HepG2 (cell line): ENCODE results near the gene PMS1. TPM values are rescaled to one million over a fixed set of nuclear protein-coding genes. Genes with fewer than 3 reads are reported as not detected.

ENCODE experiments used
- ATM ChIP-seq: fragments of 450-650 bp; IDR thresholded peaks from 2 replicates; pipeline ENCODE4 v1.7.1; 2017; ENCODE audit warnings: mild to moderate bottlenecking, borderline replicate concordance
- BRD4 ChIP-seq: sonication (generic); formaldehyde crosslinking; IDR thresholded peaks from 2 replicates; pipeline ENCODE4 v1.4.0; 2020; ENCODE audit warnings: missing genetic modification reagents
- CREBL2 ChIP-seq: sonication (generic); formaldehyde crosslinking; IDR thresholded peaks from 2 replicates; pipeline ENCODE4 v1.8.1; 2023; ENCODE audit warnings: missing genetic modification reagents, mild to moderate bottlenecking, borderline replicate concordance
- CSRNP2 ChIP-seq: sonication (generic); formaldehyde crosslinking; conservative IDR thresholded peaks from 2 replicates; pipeline ENCODE4 v1.8.0; 2022; ENCODE audit warnings: low read depth, missing genetic modification reagents
- DNMT3B ChIP-seq: conservative IDR thresholded peaks from 2 replicates; pipeline ENCODE4 v1.6.1; 2016; ENCODE audit warnings: missing biosample characterization, control low read depth
- DPF2 ChIP-seq: sonication (generic); formaldehyde crosslinking; IDR thresholded peaks from 2 replicates; pipeline ENCODE4 v1.4.0; 2020; ENCODE audit warnings: mild to moderate bottlenecking, low read depth, missing genetic modification reagents, borderline replicate concordance
- FOXO4 ChIP-seq: sonication (generic); formaldehyde crosslinking; conservative IDR thresholded peaks from 2 replicates; pipeline ENCODE4 v1.8.1; 2023; ENCODE audit warnings: missing genetic modification reagents
- GPN1 ChIP-seq: sonication (generic); formaldehyde crosslinking; IDR thresholded peaks from 2 replicates; pipeline ENCODE4 v1.5.1; 2020; ENCODE audit warnings: missing genetic modification reagents, borderline replicate concordance
- HMG20A ChIP-seq: IDR thresholded peaks from 2 replicates; pipeline ENCODE4 v1.6.1; 2016; ENCODE audit warnings: borderline replicate concordance
- HNF4G ChIP-seq, 2 experiments: sonication (generic) in 1 of 2; formaldehyde crosslinking in 1 of 2; IDR thresholded peaks; 2 replicates each; pipeline versions ENCODE4 v1.4.0 to v1.6.1; 2011 to 2020; ENCODE audit warnings: borderline replicate concordance in 2 of 2, low read depth in 2 of 2, mild to moderate bottlenecking in 2 of 2, low read length in 1 of 2, missing genetic modification reagents in 1 of 2, moderate library complexity in 1 of 2
- HOXA5 ChIP-seq: sonication (generic); formaldehyde crosslinking; IDR thresholded peaks from 2 replicates; pipeline ENCODE4 v1.4.0; 2020; ENCODE audit warnings: missing genetic modification reagents
- MLX ChIP-seq: IDR thresholded peaks from 2 replicates; pipeline ENCODE4 v1.6.1; 2016
- MNT ChIP-seq: fragments of 450-650 bp; IDR thresholded peaks from 2 replicates; pipeline ENCODE4 v1.6.1; 2016
- PAF1 ChIP-seq: IDR thresholded peaks from 2 replicates; pipeline ENCODE4 v1.6.1; 2016; ENCODE audit warnings: missing genetic modification reagents, missing compliant biosample characterization
- PATZ1 ChIP-seq: sonication (generic); formaldehyde crosslinking; IDR thresholded peaks from 2 replicates; pipeline ENCODE4 v1.4.0; 2020; ENCODE audit warnings: missing genetic modification reagents
- PRPF4 ChIP-seq: fragments of 200-400 bp; formaldehyde crosslinking; IDR thresholded peaks from 2 replicates; pipeline ENCODE4 v1.6.1; 2016; ENCODE audit warnings: low read length, low read depth; ENCODE audit not compliant: poor library complexity, severe bottlenecking
- SAP130 ChIP-seq: IDR thresholded peaks from 2 replicates; pipeline ENCODE4 v1.6.1; 2016; ENCODE audit warnings: low read depth
- SNAPC2 ChIP-seq: sonication (generic); formaldehyde crosslinking; IDR thresholded peaks from 2 replicates; pipeline ENCODE4 v1.8.1; 2022; ENCODE audit warnings: mild to moderate bottlenecking, missing genetic modification reagents
- SRSF1 ChIP-seq: fragments of 200-400 bp; formaldehyde crosslinking; optimal IDR thresholded peaks from 2 replicates; pipeline ENCODE3; 2017; ENCODE audit warnings: mild to moderate bottlenecking, low read depth, low read length, moderate library complexity
- ZBTB21 ChIP-seq: sonication (generic); formaldehyde crosslinking; IDR thresholded peaks from 2 replicates; pipeline ENCODE4 v1.4.0; 2020; ENCODE audit warnings: missing genetic modification reagents
- ZMYM2 ChIP-seq: sonication (generic); formaldehyde crosslinking; IDR thresholded peaks from 2 replicates; pipeline ENCODE4 v1.8.0; 2022; ENCODE audit warnings: mild to moderate bottlenecking, missing genetic modification reagents
- ZNF34 ChIP-seq: sonication (generic); formaldehyde crosslinking; IDR thresholded peaks from 2 replicates; pipeline ENCODE4 v1.4.0; 2020; ENCODE audit warnings: mild to moderate bottlenecking, missing genetic modification reagents, borderline replicate concordance
- ZNF556 ChIP-seq: sonication (generic); formaldehyde crosslinking; IDR thresholded peaks from 2 replicates; pipeline ENCODE4 v1.4.0; 2020; ENCODE audit warnings: mild to moderate bottlenecking, missing genetic modification reagents, borderline replicate concordance
- ZNF569 ChIP-seq: sonication (generic); formaldehyde crosslinking; IDR thresholded peaks from 2 replicates; pipeline ENCODE4 v1.5.0; 2020; ENCODE audit warnings: mild to moderate bottlenecking, missing genetic modification reagents, moderate library complexity, borderline replicate concordance
- ZNF629 ChIP-seq: sonication (generic); formaldehyde crosslinking; conservative IDR thresholded peaks from 2 replicates; pipeline ENCODE4 v1.5.0; 2020; ENCODE audit warnings: missing genetic modification reagents
- polyA plus RNA-seq, 8 experiments: library from polyadenylated mRNA; depleted of rRNA in 3 of 8; stranded (reverse) in 7 of 8; unstranded in 1 of 8; fragments of >200 nt; fragmentation: Illumina TruSeq in 4 of 8; extraction: Trizol in 4 of 8; gene quantifications; 2 replicates each; pipeline versions ENCODE4 v1.2.1 to v1.2.3, GENCODE V29; 2011 to 2016; ENCODE audit warnings: low read depth in 4 of 8, missing spikeins in 1 of 8, mixed read lengths in 1 of 8; ENCODE audit not compliant: insufficient read depth in 1 of 8
- total RNA-seq, 5 experiments: library from RNA; depleted of rRNA; stranded (reverse); fragments of >200 nt; fragmentation: Illumina TruSeq; extraction: Trizol; gene quantifications; 2 replicates each; pipeline ENCODE4 v1.2.3, GENCODE V29; 2016; ENCODE audit warnings: low read depth in 1 of 5

Gene PMS1
- total and polyA plus RNA-seq, 2 of the 13 experiments (the other 11 are each of a cell fraction or from before 2014, with no cell fraction given) = 14.6 to 39.9 TPM

GRCh38 chr2:189896809-189897208, 112.6 kb downstream of the PMS1 start (continued):
- TF ChIP-seq CSRNP2 (CRISPR knock-in tag) (no peak), ZMYM2 (CRISPR knock-in tag) (no peak), CREBL2 (no peak), HMG20A (peak; percentile 55; the same call in 1 of the 2 replicates), ZNF556 (CRISPR knock-in tag) (no peak), SNAPC2 (CRISPR knock-in tag) (no peak), MLX (CRISPR knock-in tag) (no peak), PRPF4 (no peak), ZNF34 (CRISPR knock-in tag) (no peak), GPN1 (CRISPR knock-in tag) (no peak), PAF1 (CRISPR knock-in tag) (no peak), ZNF629 (CRISPR knock-in tag) (no peak), HOXA5 (no peak), FOXO4 (CRISPR knock-in tag) (no peak), DPF2 (CRISPR knock-in tag) (no peak), ZBTB21 (CRISPR knock-in tag) (no peak), SRSF1 (no peak), SAP130 (CRISPR knock-in tag) (0 out of 2 replicates have a peak, but pooled peaks have one; percentile 29), DNMT3B (CRISPR knock-in tag) (no peak), HNF4G (IDR thresholded peaks at IDR 0.05; ENCODE audit: borderline replicate concordance, low read depth, low read length) (peak; percentile 26; the same call in 1 of the 2 replicates), HNF4G (CRISPR knock-in tag; IDR thresholded peaks at IDR 0.05; ENCODE audit: borderline replicate concordance, low read depth) (no peak), BRD4 (CRISPR knock-in tag) (no peak), MNT (no peak), ZNF569 (CRISPR knock-in tag) (no peak), ATM (no peak), PATZ1 (CRISPR knock-in tag) (no peak)
